ENCODE data around the gene TBC1D17.

TBC1D17 gene

GRCh38 chr19:49877879-49878743, 609 bp downstream of the TBC1D17 start:
- DNase-seq (ENCODE audit: low spot score) = peak; percentile 95

DNA sequence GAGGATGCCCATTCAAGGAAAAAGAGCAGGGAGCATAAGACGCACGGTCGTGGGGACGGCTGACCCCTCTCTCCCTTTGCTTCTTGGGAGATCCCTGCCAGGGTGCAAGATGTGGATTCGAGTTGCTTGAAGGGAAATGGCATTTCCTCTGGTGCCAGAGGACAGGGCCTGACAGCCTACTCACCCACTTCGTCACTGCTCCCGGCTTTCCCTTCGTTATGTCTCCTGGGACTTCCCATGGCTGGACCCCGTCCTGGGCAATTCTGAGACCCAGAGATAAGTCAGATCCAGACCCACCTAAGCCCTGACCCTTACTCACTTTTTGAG, 1.2 kb downstream of the TBC1D17 start:
- DNase-seq (ENCODE audit: low spot score) = no peak

GRCh38 chr19:49879243-49879963, 1.9 kb downstream of the TBC1D17 start:
- DNase-seq (ENCODE audit: low spot score) = no peak

- no peak for DNase-seq (ENCODE audit: low spot score)
Observed at GRCh38 chr19:49880162-49880869, 2.8 kb downstream of the TBC1D17 start.

DNA sequence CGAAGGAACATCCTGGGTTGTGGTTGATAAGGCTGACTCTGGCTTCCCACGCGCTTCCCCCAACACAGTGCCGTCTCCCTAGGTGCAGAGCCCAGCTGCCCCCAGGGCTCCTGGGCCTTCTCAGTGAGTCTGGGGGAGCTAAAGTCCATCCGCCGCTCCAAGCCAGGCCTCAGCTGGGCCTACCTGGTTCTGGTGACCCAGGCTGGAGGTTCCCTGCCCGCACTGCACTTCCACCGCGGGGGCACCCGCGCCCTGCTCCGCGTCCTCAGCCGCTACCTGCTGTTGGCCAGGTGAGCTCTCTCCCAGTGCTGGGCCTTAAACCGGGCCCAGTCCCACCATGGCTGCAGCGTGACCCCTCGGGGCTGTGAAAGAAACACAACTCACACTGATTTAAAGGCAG, 3.7 kb downstream of the TBC1D17 start:
- no peak for DNase-seq (ENCODE audit: low spot score)

GRCh38 chr19:49881672-49882394, 4.3 kb downstream of the TBC1D17 start:
- DNase-seq (ENCODE audit: low spot score) = no peak

- no peak for DNase-seq (ENCODE audit: low spot score)
Observed at GRCh38 chr19:49882643-49883042, 5.1 kb downstream of the TBC1D17 start.

DNA sequence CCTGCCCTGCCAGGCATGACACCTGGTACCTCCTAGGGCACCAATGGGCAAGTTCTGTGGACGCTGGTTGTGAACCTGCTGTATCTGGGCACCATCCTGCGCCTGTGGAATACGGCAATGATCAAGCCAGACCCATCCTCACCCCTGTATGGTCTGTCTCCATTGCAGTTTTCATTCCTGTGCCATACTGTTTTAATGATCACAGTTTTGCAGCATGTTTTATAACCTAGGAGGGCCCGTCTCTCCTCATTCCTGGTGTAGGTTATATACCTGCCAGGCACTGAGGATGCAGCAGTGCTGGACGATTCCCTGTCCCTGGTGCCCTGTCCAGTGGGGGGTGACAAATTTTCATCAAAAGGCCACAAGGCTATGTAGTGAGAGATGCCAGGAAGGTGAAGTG, 5.6 kb downstream of the TBC1D17 start:
- DNase-seq (ENCODE audit: low spot score) = no peak

GRCh38 chr19:49884109-49884508, 6.6 kb downstream of the TBC1D17 start:
- DNase-seq (ENCODE audit: low spot score) = no peak

DNA sequence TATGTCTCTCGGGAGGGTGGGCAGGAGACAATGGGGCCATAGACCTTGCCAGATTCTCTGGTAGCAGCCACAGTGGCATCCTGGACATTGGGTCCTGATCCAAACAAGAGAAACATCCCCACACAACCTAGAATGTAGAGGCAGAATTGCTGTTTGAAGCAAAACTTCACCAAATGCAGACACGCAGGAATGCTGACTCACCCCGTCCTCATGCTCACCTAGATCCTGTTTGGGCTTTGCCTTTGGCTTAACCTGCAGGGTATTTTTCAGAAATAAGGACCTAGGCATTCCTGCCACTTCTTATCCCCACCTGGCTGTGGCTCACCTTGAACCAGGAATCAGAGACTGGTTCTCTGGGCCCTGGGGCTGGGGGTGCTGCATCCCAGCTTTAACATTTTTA, 7.3 kb downstream of the TBC1D17 start:
- DNase-seq (ENCODE audit: low spot score) = no peak

GRCh38 chr19:49887037-49887664, 9.6 kb downstream of the TBC1D17 start:
- no peak for DNase-seq (ENCODE audit: low spot score)

DNA sequence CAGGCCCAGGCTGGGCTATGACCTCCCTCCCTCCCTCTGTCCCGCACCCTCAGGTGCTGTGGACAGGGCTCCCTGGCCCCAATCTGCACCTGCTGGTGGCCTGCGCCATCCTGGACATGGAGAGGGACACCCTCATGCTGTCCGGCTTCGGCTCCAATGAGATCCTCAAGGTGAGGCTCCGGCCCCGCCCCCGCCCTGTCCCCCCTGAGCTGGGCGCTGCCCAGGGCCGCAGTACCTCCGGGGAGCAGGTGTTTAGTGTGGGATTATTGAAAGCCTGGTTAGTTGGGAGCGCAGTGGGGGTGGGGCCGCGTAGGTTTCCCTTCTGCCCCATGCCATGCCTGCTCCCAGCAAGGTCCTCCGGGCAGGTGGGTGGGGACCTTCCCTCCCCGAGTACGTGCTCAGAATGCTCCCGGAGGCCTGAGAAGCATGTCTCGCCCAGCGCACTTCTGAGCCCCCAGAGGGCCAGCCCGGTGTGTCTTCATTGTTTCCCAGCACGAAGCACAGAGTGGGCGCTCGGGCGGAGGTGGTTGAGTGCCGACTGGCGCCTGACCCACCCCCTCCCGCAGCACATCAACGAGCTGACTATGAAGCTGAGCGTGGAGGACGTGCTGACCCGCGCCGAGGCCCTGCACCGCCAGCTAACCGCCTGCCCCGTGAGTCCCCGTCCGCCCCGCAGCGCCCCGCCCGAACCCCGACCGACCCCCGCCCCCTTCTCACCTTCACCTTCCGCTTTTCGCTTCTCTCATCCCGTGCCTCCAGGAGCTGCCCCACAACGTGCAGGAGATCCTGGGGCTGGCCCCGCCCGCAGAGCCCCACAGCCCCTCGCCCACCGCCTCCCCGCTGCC, 10.4 kb downstream of the TBC1D17 start:
- no peak for DNase-seq (ENCODE audit: low spot score)

DNA sequence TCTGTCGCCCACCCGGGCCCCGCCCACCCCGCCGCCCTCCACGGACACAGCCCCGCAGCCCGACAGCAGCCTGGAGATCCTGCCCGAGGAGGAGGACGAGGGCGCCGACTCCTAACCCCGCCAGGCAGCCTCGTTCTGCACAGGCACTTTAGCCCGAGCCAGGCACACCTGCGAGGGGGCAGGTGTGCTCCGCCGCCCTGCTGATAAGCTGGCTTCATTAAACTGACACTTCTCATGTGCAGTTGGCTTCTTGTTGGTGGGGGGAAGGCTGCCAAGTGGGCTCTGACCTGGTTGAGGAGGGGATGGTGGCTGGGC, 11.0 kb downstream of the TBC1D17 start:
- DNase-seq (ENCODE audit: low spot score) = no peak

DNA sequence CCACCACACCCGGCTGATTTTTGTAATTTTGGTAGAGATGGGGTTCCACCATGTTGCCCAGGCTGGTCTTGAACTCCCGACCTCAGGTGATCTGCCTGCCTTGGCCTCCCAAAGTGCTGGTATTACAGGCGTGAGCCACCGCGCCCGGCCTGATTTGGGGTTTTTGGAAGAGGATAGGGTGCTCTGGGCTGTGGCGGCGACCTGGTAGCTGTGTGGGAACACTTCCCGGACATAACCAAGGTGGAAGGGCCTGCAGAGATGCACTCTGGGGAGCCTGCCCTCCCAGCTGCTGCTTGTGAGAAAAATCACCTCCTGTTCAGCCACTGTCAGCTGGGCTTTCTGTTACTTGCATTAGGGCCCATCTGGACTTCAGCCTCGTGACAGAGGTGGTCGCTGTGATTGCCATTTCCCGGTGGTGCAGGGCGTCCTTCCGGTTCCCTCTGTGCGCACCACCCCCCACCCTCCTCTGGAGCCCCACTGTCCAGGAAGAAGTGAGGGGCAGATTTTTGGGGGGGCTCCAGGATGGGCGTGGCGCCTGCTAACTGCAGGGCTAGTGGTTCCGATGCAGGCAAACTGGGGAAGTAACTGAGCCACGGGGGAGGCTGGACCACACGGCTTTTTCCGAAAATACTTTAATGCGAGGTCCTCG, 11.7 kb downstream of the TBC1D17 start:
- DNase-seq (ENCODE audit: low spot score) = no peak

DNA sequence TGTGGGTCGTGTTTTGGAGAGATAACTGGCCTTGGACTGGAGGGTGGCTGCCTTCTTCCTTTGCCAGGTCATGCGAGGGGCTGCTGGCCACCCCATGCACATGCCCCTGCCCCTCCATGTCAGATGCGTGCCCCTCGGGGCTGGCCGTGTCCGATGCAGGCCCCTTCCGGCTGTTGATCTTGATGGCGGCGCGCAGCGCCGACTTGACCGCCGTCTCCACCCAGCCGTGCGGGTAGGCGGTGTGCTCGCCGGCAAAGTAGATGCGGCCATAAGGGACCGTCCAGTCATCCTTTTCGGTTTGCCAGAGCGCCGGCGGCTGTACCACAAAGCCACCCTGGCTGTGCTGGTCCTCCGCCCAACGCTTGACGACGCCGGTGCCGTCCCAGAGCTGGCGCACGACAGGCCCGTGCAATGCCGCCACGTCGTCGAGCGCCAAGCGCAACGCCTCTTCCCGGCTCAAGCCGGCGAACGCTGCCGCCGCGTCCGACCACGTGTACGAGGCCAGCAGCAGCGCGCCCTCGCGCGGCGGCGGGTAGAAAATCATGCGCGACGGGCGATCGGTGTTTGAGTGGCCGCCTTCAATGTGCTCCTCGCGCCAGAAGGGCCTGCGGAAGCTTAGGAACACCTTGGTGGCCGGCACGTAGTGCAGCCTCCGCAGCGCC, 12.3 kb downstream of the TBC1D17 start:
- DNase-seq (ENCODE audit: low spot score) = no peak

- no peak for DNase-seq (ENCODE audit: low spot score)
Observed at GRCh38 chr19:49890349-49891311, 13.1 kb downstream of the TBC1D17 start.

GRCh38 chr19:49891393-49891792, 13.9 kb downstream of the TBC1D17 start:
- no peak for DNase-seq (ENCODE audit: low spot score)

DNA sequence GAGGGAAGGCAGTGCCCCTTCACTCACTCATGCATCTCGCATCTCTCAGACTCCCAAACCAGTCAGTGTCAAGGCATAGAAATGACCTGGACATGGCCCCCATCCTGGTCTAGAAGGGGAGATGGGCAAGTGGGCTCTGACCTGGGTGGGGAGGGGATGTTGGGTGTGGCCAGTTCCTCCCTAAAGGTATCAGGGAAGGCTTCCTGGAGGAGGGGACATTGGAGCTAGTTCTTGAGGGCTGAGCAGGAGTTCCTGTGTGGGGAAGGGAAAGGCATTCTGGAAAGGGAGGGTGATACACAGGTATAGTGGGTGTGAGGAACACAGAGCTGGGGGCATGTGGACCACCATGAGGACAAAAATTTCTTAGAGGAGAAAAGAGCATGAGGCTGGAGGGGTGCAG, 15.2 kb downstream of the TBC1D17 start:
- DNase-seq (ENCODE audit: low spot score) = no peak

All from RKO (cell line).